Left ventricle myocardium inferior (tissue), 1 donor: Measurements from ENCODE around the gene ULBP2. TPM values are rescaled to one million over a fixed set of nuclear protein-coding genes. Genes with fewer than 3 reads are reported as not detected.

ENCODE experiments used
- DNase-seq: peaks from one replicate; pipeline ENCODE4 v3.0.0-alpha.2; 2020
- H3K27ac ChIP-seq: fragments of 200-600 bp; replicated peaks from 2 replicates; pipeline ENCODE4 v1.8.0; 2021
- H3K27me3 ChIP-seq: fragments of 200-600 bp; 2 replicates; pipeline ENCODE4 v1.8.0; 2021; ENCODE audit warnings: low read depth
- H3K36me3 ChIP-seq: fragments of 200-600 bp; 2 replicates; pipeline ENCODE4 v1.8.0; 2021
- H3K4me1 ChIP-seq: fragments of 200-600 bp; 2 replicates; pipeline ENCODE4 v1.8.0; 2021
- H3K4me3 ChIP-seq: fragments of 200-600 bp; 2 replicates; pipeline ENCODE4 v1.8.0; 2021; ENCODE audit warnings: mild to moderate bottlenecking, moderate library complexity
- H3K9me3 ChIP-seq: fragments of 200-600 bp; replicated peaks from 2 replicates; pipeline ENCODE4 v1.8.0; 2021
- CTCF ChIP-seq: fragments of 200-600 bp; IDR thresholded peaks from 2 replicates; pipeline ENCODE4 v1.8.0; 2021; ENCODE audit warnings: antibody characterized with exemption, mild to moderate bottlenecking, borderline replicate concordance
- intact Hi-C: fragments of 100-400 bp; cut with micrococcal nuclease; formaldehyde crosslinking; loops from one replicate; pipeline ENCODE4 v1.11.0; 2022
- long read RNA-seq: library from polyadenylated mRNA; unstranded; transcript quantifications from one replicate; pipeline ENCODE4 v2.0.0, GENCODE V29; 2021
- total RNA-seq: library from RNA; stranded (reverse); fragmentation: NEBNext Ultra II Directional; extraction: Animal tissue kit (Norgen Biotek cat#: 25700); gene quantifications from one replicate; pipeline ENCODE4 v1.2.1, GENCODE V29; 2021
- donor health status: DM: no; HTN: yes; CAD: no; lungs with severe emphysema.

The ULBP2 gene
- total RNA-seq: 0.93 TPM
- long read RNA-seq, partial matches to known transcripts: 1 of 1 reads
- long read RNA-seq, other reads (novel, unspliced or antisense): 0 of 1 reads

DNA sequence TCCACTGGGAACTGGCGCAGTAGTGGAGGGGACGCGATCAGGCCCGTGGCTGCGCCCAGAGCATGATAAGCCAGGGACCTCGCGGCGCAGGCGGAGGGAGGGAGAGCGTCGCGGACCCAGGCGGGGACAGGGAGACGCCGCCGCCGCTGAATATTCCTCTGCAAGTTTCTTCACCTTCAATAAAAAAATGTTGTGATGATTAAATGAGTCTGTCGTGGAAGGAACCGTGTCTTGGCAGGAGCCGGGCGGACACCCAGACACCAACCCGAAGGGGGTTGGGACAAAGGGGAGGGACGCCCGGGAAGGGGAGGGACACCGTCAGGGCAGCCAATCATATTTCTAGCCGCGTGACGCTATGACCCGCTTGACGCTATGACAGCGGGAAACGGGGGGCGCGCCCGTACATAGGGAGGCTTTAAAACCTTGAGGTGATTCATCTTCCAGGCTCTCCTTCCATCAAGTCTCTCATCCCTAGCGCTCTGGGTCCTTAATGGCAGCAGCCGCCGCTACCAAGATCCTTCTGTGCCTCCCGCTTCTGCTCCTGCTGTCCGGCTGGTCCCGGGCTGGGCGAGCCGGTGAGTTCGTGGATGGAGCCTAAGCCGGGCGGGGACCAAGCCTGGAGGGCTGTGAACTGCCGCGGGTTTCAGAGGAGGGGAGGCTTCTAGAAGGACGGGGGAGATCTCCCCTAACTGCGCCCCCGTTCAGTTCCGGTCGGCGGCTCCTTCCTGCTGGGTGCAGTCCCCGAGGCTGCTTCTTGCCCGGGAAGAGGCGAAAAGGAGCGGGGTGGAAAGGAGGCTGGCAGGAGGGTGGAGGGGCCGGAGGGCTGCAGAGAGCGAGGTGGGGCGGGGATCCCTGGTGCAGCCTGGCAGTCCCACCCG is at the start of gene ULBP2:
TSS of gene ULBP2 (plus strand) at position 432 of the 878 bp plus-strand sequence. CDS start at position 491, 59 bp downstream.
- intact Hi-C loops: no loop called here
- DNase-seq: peak; percentile 85
- no peaks in the 10 kb centered on the region for H3K36me3 ChIP-seq
- peak within 1 kb of the TSS; percentile 70 for H3K4me3 ChIP-seq
- H3K27me3 ChIP-seq: peaks cover 54% of the 10 kb centered on the region
- H3K27ac ChIP-seq: peak within 1 kb of the TSS; percentile 67
- TF ChIP-seq CTCF: no peak
- no peaks in the 10 kb centered on the region for H3K9me3 ChIP-seq
- peaks cover 29% of the 10 kb centered on the region for H3K4me1 ChIP-seq

GRCh38 chr6:149895048-149895590 is 46.7 kb upstream of the ULBP2 start:
- intact Hi-C loops: no loop called here
- Histone ChIP-seq H3K4me1 (peaks cover 34% of the 10 kb centered on the region), H3K9me3 (no peaks in the 10 kb centered on the region), H3K27me3 (no peaks in the 10 kb centered on the region), H3K4me3 (peak overlapping the region; percentile 21), H3K27ac (peak overlapping the region; percentile 84), H3K36me3 (no peaks in the 10 kb centered on the region)
- DNase-seq: peak; percentile 60
- TF ChIP-seq CTCF: no peak

DNA sequence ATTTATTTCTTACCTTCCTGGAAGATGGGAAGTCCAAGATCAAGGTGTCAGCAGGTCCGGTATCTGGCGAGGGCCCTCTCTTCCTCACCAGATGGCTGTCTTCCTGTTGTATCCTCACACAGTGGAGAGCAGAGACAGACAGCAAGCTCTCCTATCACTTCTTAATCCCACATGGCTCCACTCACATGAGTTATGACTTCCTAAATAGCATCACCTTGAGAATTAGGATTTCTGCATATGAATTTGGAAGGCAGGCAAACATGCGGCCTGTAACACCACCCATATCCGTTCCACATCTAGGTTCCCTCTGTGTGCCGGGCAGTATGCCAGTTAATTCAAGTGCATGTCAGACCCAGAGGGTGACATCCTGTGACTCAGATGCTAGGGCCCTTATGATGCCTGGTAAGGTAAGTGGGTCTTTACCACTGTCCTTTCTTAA is 46.0 kb upstream of the ULBP2 start:
- peak overlapping the region; percentile 84 for H3K27ac ChIP-seq
- H3K4me3 ChIP-seq: no peak overlapping the region
- intact Hi-C loops: no loop called here
- peaks cover 34% of the 10 kb centered on the region for H3K4me1 ChIP-seq
- H3K27me3 ChIP-seq: no peaks in the 10 kb centered on the region
- no peaks in the 10 kb centered on the region for H3K36me3 ChIP-seq
- DNase-seq: peak; percentile 42
- H3K9me3 ChIP-seq: no peaks in the 10 kb centered on the region
- TF ChIP-seq CTCF: no peak

DNA sequence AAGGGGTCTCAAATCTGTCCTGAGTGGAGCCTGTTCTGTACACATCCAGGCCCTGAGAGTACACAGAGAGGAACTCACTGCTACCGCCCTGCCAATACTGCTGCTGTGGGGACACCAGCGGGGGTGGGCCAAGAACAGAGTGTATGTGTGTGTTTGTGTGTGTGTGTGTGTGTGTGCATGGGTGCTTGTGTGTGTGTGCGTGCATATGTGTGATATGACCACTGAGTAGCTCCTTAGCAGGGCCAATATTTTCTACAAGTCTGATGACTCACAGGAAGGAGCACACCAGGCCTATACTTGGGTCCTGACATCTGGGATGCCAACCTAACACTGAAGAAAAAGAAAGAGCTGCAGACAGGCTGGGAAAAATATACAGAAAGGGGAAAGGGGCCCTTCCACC is 45.3 kb upstream of the ULBP2 start:
- DNase-seq: no peak
- intact Hi-C loops: no loop called here
- peak overlapping the region; percentile 84 for H3K27ac ChIP-seq
- no peak for TF ChIP-seq CTCF
- peaks cover 34% of the 10 kb centered on the region for H3K4me1 ChIP-seq
- no peaks in the 10 kb centered on the region for H3K9me3 ChIP-seq
- no peaks in the 10 kb centered on the region for H3K36me3 ChIP-seq
- no peak overlapping the region for H3K4me3 ChIP-seq
- no peaks in the 10 kb centered on the region for H3K27me3 ChIP-seq

DNA sequence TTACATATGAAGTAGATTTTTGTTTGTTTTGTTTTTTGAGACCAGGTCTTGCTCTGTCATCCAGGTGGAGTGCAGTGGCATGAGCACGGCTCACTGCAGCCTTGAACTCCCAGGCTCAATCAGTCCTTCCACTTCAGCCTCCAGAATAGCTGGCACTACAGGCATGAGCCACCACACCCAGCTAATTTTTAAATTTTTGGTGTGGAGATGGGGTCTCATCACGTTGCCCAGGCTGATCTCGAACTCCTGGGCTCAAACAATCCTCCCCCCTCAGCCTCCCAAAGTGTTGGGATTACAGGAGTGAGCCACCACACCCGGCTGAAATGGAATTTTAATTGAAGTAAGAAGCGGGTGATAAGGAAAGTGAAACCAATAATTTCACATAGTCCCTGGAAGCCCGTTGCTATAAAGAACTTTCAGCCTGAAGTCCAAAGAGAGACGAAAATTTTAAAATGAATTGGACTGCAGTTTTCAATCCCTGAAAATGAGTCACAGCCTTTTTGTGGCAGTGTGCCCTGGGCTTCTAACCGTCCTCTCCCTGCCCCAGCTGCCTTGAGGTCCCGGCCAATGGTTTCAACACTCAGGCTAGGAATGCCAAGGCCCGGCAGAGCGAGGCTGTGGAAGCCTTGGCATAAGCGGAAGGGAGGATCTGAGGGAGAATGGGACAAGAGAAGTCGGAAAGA is 44.7 kb upstream of the ULBP2 start:
- H3K36me3 ChIP-seq: no peaks in the 10 kb centered on the region
- TF ChIP-seq CTCF: no peak
- intact Hi-C loops: no loop called here
- peak; percentile 83 for DNase-seq
- peak overlapping the region; percentile 84 for H3K27ac ChIP-seq
- no peaks in the 10 kb centered on the region for H3K9me3 ChIP-seq
- H3K27me3 ChIP-seq: no peaks in the 10 kb centered on the region
- peaks cover 34% of the 10 kb centered on the region for H3K4me1 ChIP-seq
- H3K4me3 ChIP-seq: peak overlapping the region; percentile 43
